Ishikawa (cell line): ENCODE data around the gene NOL4L.

Experiments used
- CEBPB ChIP-seq: IDR thresholded peaks from 2 replicates; pipeline ENCODE4 v1.6.1; 2012
- CREB1 ChIP-seq: IDR thresholded peaks from 2 replicates; pipeline ENCODE4 v1.6.1; 2012; ENCODE audit warnings: low read depth
- EGR1 ChIP-seq: IDR thresholded peaks from 2 replicates; pipeline ENCODE4 v1.6.1; 2012
- EP300 ChIP-seq: IDR thresholded peaks from 2 replicates; pipeline ENCODE4 v1.6.1; 2012; ENCODE audit warnings: borderline replicate concordance
- FOXM1 ChIP-seq: IDR thresholded peaks from 2 replicates; pipeline ENCODE4 v1.6.1; 2012; ENCODE audit warnings: low read depth, borderline replicate concordance
- MAX ChIP-seq: IDR thresholded peaks from 2 replicates; pipeline ENCODE4 v1.6.1; 2012
- NFIC ChIP-seq: IDR thresholded peaks from 2 replicates; pipeline ENCODE4 v1.6.1; 2012
- RAD21 ChIP-seq: IDR thresholded peaks from 2 replicates; pipeline ENCODE4 v1.6.1; 2012; ENCODE audit warnings: low read depth
- REST ChIP-seq: IDR thresholded peaks from 2 replicates; pipeline ENCODE4 v1.6.1; 2012; ENCODE audit warnings: low read depth, mild to moderate bottlenecking
- TAF1 ChIP-seq: IDR thresholded peaks from 2 replicates; pipeline ENCODE4 v1.6.1; 2012; ENCODE audit warnings: low read depth, mild to moderate bottlenecking
- TEAD4 ChIP-seq: IDR thresholded peaks from 2 replicates; pipeline ENCODE4 v1.6.1; 2012
- USF1 ChIP-seq: IDR thresholded peaks from 2 replicates; pipeline ENCODE4 v1.6.1; 2012
- YY1 ChIP-seq: IDR thresholded peaks from 2 replicates; pipeline ENCODE4 v1.6.1; 2012; ENCODE audit warnings: low read depth
- ZBTB7A ChIP-seq: IDR thresholded peaks from 2 replicates; pipeline ENCODE4 v1.6.1; 2012; ENCODE audit warnings: low read depth

GRCh38 chr20:32415494-32415893, 169.6 kb downstream of the NOL4L start:
- TF ChIP-seq TAF1 (no peak), REST (no peak), EP300 (no peak), YY1 (no peak), CREB1 (no peak), NFIC (no peak), RAD21 (no peak), MAX (no peak), EGR1 (no peak), ZBTB7A (no peak), CEBPB (no peak), USF1 (no peak), TEAD4 (no peak), FOXM1 (no peak)
